ENCODE data around the gene POMGNT1. TPM values are rescaled to one million over a fixed set of nuclear protein-coding genes. Genes with fewer than 3 reads are reported as not detected.

Gene POMGNT1
- total RNA-seq, 1 donor from 2014 or later = 59.3 TPM

DNA sequence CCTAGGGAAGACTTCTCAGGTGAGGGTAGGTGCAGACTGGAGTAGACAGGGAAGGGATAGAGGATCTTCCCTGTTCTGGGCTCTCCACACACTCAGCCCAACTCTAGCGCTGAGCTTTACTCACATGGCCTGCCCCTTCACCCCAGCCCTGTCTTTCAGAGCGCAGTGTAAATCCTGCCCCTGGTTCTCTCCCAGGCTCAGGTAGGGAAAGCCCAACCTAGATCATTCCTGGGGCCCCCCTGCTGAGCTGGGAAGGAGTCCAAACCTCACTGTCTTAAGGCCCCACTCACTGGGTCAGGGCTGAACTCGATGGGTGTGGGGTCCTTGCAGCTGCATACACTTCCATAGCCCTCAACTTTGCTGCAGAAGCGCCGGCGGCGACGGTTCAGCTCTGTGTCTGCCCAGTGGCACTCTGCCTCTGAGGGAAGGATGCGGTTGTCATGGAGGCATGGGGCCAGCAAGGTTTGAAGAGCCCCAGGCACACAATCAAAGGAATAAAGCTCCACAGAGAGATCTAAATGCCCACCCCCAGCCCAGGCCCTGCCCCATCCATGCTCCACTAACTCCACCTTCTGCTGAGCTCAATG is 4.2 kb downstream of the POMGNT1 start:
- DNase-seq = no peak
- Histone ChIP-seq H3K27ac (no peak overlapping the region), H3K36me3 (peaks cover 73% of the 10 kb centered on the region), H3K4me3 (no peak overlapping the region), H3K27me3 (ENCODE audit: low read depth) (no peaks in the 10 kb centered on the region), H3K4me1 (peaks cover 19% of the 10 kb centered on the region), H3K9me3 (no peaks in the 10 kb centered on the region)
- TF ChIP-seq, protein P1, sequence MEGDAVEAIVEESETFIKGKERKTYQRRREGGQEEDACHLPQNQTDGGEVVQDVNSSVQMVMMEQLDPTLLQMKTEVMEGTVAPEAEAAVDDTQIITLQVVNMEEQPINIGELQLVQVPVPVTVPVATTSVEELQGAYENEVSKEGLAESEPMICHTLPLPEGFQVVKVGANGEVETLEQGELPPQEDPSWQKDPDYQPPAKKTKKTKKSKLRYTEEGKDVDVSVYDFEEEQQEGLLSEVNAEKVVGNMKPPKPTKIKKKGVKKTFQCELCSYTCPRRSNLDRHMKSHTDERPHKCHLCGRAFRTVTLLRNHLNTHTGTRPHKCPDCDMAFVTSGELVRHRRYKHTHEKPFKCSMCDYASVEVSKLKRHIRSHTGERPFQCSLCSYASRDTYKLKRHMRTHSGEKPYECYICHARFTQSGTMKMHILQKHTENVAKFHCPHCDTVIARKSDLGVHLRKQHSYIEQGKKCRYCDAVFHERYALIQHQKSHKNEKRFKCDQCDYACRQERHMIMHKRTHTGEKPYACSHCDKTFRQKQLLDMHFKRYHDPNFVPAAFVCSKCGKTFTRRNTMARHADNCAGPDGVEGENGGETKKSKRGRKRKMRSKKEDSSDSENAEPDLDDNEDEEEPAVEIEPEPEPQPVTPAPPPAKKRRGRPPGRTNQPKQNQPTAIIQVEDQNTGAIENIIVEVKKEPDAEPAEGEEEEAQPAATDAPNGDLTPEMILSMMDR (IDR thresholded peaks at IDR 0.05) = no peak
- intact Hi-C loops (cut with DNase I) = no loop called here
- no peak for ATAC-seq

DNA sequence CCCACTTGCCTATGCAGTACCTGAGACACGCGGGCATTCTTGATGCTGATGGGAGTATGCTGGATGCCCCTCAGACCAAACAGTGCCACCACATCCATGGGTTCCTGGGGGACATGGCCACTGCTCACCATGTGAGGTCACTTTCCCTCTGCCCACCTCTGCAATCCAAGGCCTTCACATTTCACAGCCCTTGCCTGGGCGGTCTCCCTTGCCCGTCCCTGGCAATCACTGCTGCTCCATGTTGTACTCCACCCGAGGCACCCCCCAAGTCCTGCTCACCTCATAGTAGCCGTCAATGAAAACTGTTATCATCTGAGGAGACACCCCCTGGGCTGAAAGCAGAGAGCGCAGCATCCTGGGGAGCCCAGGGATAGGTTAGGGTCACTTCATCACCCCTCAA is 4.9 kb downstream of the POMGNT1 start:
- Histone ChIP-seq H3K4me1 (peaks cover 16% of the 10 kb centered on the region), H3K27me3 (ENCODE audit: low read depth) (no peaks in the 10 kb centered on the region), H3K36me3 (peaks cover 78% of the 10 kb centered on the region), H3K4me3 (no peak overlapping the region), H3K9me3 (no peaks in the 10 kb centered on the region), H3K27ac (no peak overlapping the region)
- TF ChIP-seq, protein P1 (IDR thresholded peaks at IDR 0.05) = no peak
- ATAC-seq = no peak
- intact Hi-C loops (cut with DNase I) = no loop called here
- DNase-seq = no peak

DNA sequence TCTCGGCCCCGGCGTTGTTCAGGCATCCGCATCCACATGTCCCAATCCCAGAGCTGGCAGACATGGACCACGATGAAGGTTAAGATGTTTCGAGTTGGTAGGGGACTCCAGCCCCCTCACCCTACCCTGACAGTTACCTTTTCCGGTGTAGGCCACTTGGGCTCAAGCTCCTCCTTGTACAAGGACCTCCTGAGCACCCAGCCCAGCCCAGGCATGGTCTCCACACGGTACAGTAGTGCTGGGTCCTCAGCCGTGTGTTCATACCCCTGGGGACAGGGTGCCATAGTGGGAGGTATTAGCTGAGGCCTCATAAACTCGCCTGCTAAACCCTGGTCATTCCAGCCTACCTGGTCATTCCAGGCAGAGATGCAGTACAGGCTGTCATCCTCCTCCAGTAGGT is 6.1 kb downstream of the POMGNT1 start:
- no peak overlapping the region for H3K4me3 ChIP-seq
- ATAC-seq (no peak), DNase-seq (no peak)
- H3K27ac ChIP-seq = no peak overlapping the region
- peaks cover 86% of the 10 kb centered on the region for H3K36me3 ChIP-seq
- H3K27me3 ChIP-seq (ENCODE audit: low read depth) = no peaks in the 10 kb centered on the region
- TF ChIP-seq, protein P1 (IDR thresholded peaks at IDR 0.05) = no peak
- intact Hi-C loops (cut with DNase I) = no loop called here
- H3K9me3 ChIP-seq = no peaks in the 10 kb centered on the region
- peaks cover 16% of the 10 kb centered on the region for H3K4me1 ChIP-seq

DNA sequence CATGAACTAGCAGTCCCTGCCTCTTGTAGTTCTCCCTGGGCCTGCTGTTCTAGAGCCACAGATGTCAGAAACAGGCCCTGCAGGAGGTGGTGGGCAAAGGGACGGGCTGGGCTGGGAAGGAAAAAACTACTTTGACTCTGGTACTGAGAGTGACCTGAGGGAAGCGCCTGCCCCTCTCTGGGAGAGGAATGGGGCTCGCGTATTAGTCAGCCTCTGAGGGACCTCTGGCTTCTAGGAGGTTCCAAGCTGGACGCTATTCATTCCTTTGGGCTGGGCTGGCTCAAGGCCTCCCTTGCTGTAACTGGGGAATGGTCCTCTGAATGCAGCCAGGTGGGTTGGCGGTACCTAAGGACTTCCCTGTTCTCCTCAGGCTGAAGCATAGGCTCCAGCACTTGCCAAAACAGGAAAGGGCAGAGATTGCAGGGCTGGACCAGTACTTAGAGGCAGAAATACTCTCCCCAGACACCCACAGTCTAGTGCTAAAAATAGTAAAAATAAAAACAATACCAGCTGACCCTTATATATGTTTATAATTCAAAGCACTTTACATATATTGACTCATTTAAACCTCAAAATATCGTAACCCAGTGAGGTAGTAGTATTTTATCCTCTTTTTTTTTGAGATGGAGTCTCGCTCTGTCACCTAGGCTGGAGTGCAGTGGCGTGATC is 7.1 kb downstream of the POMGNT1 start:
- Histone ChIP-seq H3K27ac (peak overlapping the region; percentile 11), H3K36me3 (peaks cover 81% of the 10 kb centered on the region), H3K4me1 (peaks cover 15% of the 10 kb centered on the region), H3K27me3 (ENCODE audit: low read depth) (no peaks in the 10 kb centered on the region), H3K4me3 (no peak overlapping the region), H3K9me3 (no peaks in the 10 kb centered on the region)
- TF ChIP-seq, protein P1 (IDR thresholded peaks at IDR 0.05) = no peak
- intact Hi-C loops (cut with DNase I) = no loop called here
- ATAC-seq (no peak), DNase-seq (no peak)

DNA sequence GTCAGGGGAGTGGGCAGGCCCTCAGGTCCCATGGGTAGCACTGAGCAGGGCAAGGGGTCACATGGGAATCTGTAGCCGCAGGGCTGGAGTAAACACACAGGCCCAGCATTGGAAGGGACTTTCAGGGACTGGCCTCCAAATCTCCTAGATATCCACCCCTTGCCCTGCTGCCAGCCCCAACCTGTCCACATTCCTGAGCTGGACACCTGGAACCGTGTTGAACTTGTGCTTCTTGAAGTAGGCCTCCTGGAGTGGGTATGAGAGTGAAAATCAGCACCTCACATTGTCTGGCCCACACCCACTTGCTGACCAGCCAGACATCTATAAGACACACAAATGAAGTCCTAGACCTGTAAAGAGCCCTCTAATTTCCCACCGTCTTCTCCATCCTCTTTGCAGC is 7.7 kb downstream of the POMGNT1 start:
- TF ChIP-seq, protein P1 (IDR thresholded peaks at IDR 0.05) = no peak
- no peak overlapping the region for H3K4me3 ChIP-seq
- peak; percentile 39 to 51 for ATAC-seq
- no peak for DNase-seq
- peaks cover 15% of the 10 kb centered on the region for H3K4me1 ChIP-seq
- H3K9me3 ChIP-seq = no peaks in the 10 kb centered on the region
- peaks cover 74% of the 10 kb centered on the region for H3K36me3 ChIP-seq
- peak overlapping the region; percentile 11 for H3K27ac ChIP-seq
- intact Hi-C loops (cut with DNase I) = no loop called here
- no peaks in the 10 kb centered on the region for H3K27me3 ChIP-seq (ENCODE audit: low read depth)
